ENCODE measurements around the gene MSL2. TPM values are rescaled to one million over a fixed set of nuclear protein-coding genes. Genes with fewer than 3 reads are reported as not detected.

MSL2 gene
- total and polyA plus RNA-seq, 2 of the 4 experiments (the other 2 are of a cell fraction): 7.1 to 13.6 TPM

DNA sequence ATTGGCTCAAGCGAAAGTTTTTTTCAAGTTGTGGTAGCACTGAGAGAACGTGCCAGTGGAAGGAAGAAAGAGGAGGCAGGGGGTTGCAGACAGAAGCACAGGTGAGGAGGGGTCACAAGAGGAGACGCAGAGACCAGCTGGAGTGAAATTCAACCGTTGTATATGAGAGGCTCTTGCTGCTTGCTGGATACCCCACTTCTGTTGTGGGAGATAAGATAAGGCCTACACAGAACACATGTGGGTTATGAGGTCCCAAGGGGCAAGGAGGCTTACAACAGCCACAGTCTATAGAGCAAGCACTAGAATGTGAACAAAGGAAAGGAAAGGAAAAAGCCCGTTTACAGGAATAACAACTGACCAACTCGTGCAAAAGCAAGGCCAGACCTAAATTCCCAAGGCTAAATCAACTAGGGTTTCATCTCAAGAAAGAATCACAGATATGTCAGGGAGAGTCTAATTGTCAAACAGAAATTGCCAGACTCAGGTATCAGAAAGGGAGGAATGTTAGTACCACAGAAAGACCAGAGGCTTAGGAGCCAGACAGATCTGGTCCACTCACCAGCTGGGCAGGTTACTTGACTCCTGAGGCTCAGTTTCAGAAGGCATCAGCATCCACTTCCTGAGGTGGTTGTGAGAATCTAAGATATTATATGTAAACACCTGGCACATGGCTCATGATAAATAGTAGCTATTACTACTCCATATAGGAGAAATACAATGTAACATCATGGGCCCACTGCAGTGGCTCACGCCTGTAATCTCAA lies 60.9 kb downstream of the MSL2 start:
- Histone ChIP-seq H3K27me3 (ENCODE audit: control insufficient read depth, insufficient read depth, low read length) (no peaks in the 10 kb centered on the region), H4K5ac (ENCODE audit: low read depth, low read length) (no peak overlapping the region), H2BK15ac (ENCODE audit: low read depth, low read length) (no peak overlapping the region), H3K27ac (ENCODE audit: insufficient read depth, low read length) (no peak overlapping the region), H4K91ac (ENCODE audit: insufficient read depth, low read depth, low read length) (no peak overlapping the region), H3K36me3 (ENCODE audit: control insufficient read depth, insufficient read depth, low read length) (no peaks in the 10 kb centered on the region), H3K4me3 (ENCODE audit: insufficient read depth, low read depth, low read length) (no peak overlapping the region), H2BK120ac (ENCODE audit: low read depth, low read length) (no peak overlapping the region), H3K9me1 (ENCODE audit: insufficient read depth, low read length) (peaks cover 4% of the 10 kb centered on the region; the same call in 1 of the 2 replicates), H3K4me1 (ENCODE audit: control insufficient read depth, insufficient read depth, low read length) (no peaks in the 10 kb centered on the region), H2BK5ac (ENCODE audit: low read depth, low read length, poor library complexity, severe bottlenecking) (no peak overlapping the region), H3K23ac (ENCODE audit: low read depth, low read length) (0 out of 2 replicates have a peak overlapping the region, but pooled peaks have one; percentile 12), H3K79me1 (ENCODE audit: low read depth in 1 of 2, low read length in 2 of 2) (peaks cover 0 to 12% of the 10 kb centered on the region in 2 experiments; a peak in 2 of 4 replicates), H3K4me2 (ENCODE audit: low read depth, low read length) (no peak overlapping the region), H4K20me1 (ENCODE audit: insufficient read depth, low read length) (no peaks in the 10 kb centered on the region), H2AK5ac (ENCODE audit: low read depth, low read length) (no peak overlapping the region), H4K8ac (ENCODE audit: low read depth in 2 of 2, low read length in 2 of 2) (no peak overlapping the region), H3K4ac (ENCODE audit: low read depth, low read length) (no peak overlapping the region), H2BK20ac (ENCODE audit: low read depth, low read length) (no peak overlapping the region), H2AFZ (replicated peaks; ENCODE audit: low read length, poor library complexity) (no peak overlapping the region), H2AK9ac (replicated peaks; ENCODE audit: low read depth, low read length, poor library complexity) (no peak overlapping the region), H3K56ac (ENCODE audit: extremely low read depth, insufficient read depth, low read length) (no peak overlapping the region), H3K14ac (replicated peaks; ENCODE audit: low read depth, low read length) (no peak overlapping the region), H3K9ac (ENCODE audit: low read depth, low read length) (no peak overlapping the region), H3K9me3 (ENCODE audit: control insufficient read depth, insufficient read depth, low read length) (no peaks in the 10 kb centered on the region), H3K18ac (ENCODE audit: low read depth, low read length) (no peak overlapping the region)
- ATAC-seq (ENCODE audit: low read depth) (no peak), DNase-seq (no peak)
- dilution Hi-C loops (cut with HindIII; ENCODE audit: low sequenced_read_pairs, unreplicated experiment) (no loop called here), intact Hi-C loops (cut with micrococcal nuclease) (no loop called here), in situ Hi-C loops (cut with MboI; ENCODE audit: low sequenced_read_pairs) (no loop called here)
- ChIA-PET CTCF (no interaction called here), POLR2A (ENCODE audit: unreplicated experiment) (no interaction called here)
- no TSS peak for BruUV-seq (replicated peaks)
- TF ChIP-seq RCOR1 (IDR thresholded peaks at IDR 0.05; ENCODE audit: insufficient replicate concordance, low read length) (no peak), CHD1 (IDR thresholded peaks at IDR 0.05; ENCODE audit: low read depth, low read length) (no peak), MAFK (IDR thresholded peaks at IDR 0.05; ENCODE audit: low read depth, low read length) (no peak), SMC3 (IDR thresholded peaks at IDR 0.05; ENCODE audit: low read depth, low read length) (no peak), BHLHE40 (IDR thresholded peaks at IDR 0.05; ENCODE audit: low read depth, low read length) (no peak), RFX5 (IDR thresholded peaks at IDR 0.05; ENCODE audit: low read depth, low read length) (no peak), NFE2L2 (IDR thresholded peaks at IDR 0.05; ENCODE audit: low read depth, low read length) (no peak)
- TF ChIP-seq, protein P1, sequence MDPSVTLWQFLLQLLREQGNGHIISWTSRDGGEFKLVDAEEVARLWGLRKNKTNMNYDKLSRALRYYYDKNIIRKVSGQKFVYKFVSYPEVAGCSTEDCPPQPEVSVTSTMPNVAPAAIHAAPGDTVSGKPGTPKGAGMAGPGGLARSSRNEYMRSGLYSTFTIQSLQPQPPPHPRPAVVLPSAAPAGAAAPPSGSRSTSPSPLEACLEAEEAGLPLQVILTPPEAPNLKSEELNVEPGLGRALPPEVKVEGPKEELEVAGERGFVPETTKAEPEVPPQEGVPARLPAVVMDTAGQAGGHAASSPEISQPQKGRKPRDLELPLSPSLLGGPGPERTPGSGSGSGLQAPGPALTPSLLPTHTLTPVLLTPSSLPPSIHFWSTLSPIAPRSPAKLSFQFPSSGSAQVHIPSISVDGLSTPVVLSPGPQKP (IDR thresholded peaks at IDR 0.05; ENCODE audit: borderline replicate concordance, low read depth, low read length): no peak
- TF ChIP-seq, protein P2, sequence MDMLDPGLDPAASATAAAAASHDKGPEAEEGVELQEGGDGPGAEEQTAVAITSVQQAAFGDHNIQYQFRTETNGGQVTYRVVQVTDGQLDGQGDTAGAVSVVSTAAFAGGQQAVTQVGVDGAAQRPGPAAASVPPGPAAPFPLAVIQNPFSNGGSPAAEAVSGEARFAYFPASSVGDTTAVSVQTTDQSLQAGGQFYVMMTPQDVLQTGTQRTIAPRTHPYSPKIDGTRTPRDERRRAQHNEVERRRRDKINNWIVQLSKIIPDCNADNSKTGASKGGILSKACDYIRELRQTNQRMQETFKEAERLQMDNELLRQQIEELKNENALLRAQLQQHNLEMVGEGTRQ (IDR thresholded peaks at IDR 0.05; ENCODE audit: low read depth, low read length): no peak
- 83% methylated on average over 2 of the region's 7 CpGs; no CpG with 5 or more reads in 1 of the 2 experiments for WGBS, 2 experiments (ENCODE audit: extremely low coverage in 2 of 2, insufficient read length in 1 of 2)

Data from IMR-90 (cell line).